Fibroblast of skin of right biceps (primary cell): Measurements from ENCODE around the gene ZNF438.
A peak's percentile ranks its signal among the peaks of the same experiment; 100 is the strongest.
"Not testable (repeated sequence)": the region's sequence is repeated elsewhere in the genome, so short reads cannot be mapped to it uniquely, and the experiment has no call there.

Source experiments
- DNase-seq: peaks from one replicate; pipeline ENCODE4 v3.0.0-alpha.2; 2013

ZNF438 gene

GRCh38 chr10:30984563-30985328 is 46.9 kb downstream of the ZNF438 start:
- DNase-seq = peak; percentile 52

GRCh38 chr10:30983209-30983608 is 48.5 kb downstream of the ZNF438 start:
- DNase-seq = not testable (repeated sequence)

- peak; percentile 72 for DNase-seq
These were observed 50.6 kb downstream of the ZNF438 start for GRCh38 chr10:30980951-30981616.

GRCh38 chr10:30979956-30980355 is 51.7 kb downstream of the ZNF438 start:
- DNase-seq = no peak

- DNase-seq = no peak
These were observed 52.8 kb downstream of the ZNF438 start for GRCh38 chr10:30978843-30979242.

- DNase-seq = no peak
These were observed 54.3 kb downstream of the ZNF438 start for GRCh38 chr10:30977385-30977784.

- no peak for DNase-seq
These were observed 56.8 kb downstream of the ZNF438 start for GRCh38 chr10:30974773-30975415.

GRCh38 chr10:30974355-30974754 is 57.3 kb downstream of the ZNF438 start:
- peak; percentile 18 for DNase-seq

- no peak for DNase-seq
These were observed 57.9 kb downstream of the ZNF438 start for GRCh38 chr10:30973737-30974136.

- peak; percentile 44 for DNase-seq
These were observed 60.8 kb downstream of the ZNF438 start for GRCh38 chr10:30970760-30971460.

- no peak for DNase-seq
These were observed 63.0 kb downstream of the ZNF438 start for GRCh38 chr10:30968711-30969110.

- DNase-seq = no peak
These were observed 63.8 kb downstream of the ZNF438 start for GRCh38 chr10:30967650-30968410.

- no peak for DNase-seq
These were observed 67.4 kb downstream of the ZNF438 start for GRCh38 chr10:30963992-30964930.

- no peak for DNase-seq
These were observed 69.1 kb downstream of the ZNF438 start for GRCh38 chr10:30962522-30962921.

GRCh38 chr10:30959836-30960210 is 71.8 kb downstream of the ZNF438 start:
- DNase-seq = peak; percentile 11

GRCh38 chr10:30949218-30949617 is 82.4 kb downstream of the ZNF438 start:
- not testable (repeated sequence) for DNase-seq

- no peak for DNase-seq
These were observed 87.7 kb downstream of the ZNF438 start for GRCh38 chr10:30944005-30944404.

GRCh38 chr10:30943451-30943850 is 88.2 kb downstream of the ZNF438 start:
- no peak for DNase-seq

GRCh38 chr10:30940256-30940655 is 91.4 kb downstream of the ZNF438 start:
- DNase-seq = no peak

- DNase-seq = no peak
These were observed 91.9 kb downstream of the ZNF438 start for GRCh38 chr10:30939643-30940251.

GRCh38 chr10:30935078-30935477 is 96.6 kb downstream of the ZNF438 start:
- DNase-seq = no peak
